ENCODE measurements around the gene KLHL22.

The KLHL22 gene

GRCh38 chr22:20517422-20517821 lies 21.8 kb upstream of the KLHL22 start:
- in situ Hi-C loops (cut with HindIII; ENCODE audit: low sequenced_read_pairs): loop anchor here (5.0 kb wide), 1 partner anchor 35 kb away; no protein-coding TSS in a partner anchor

GRCh38 chr22:20516399-20516798 lies 20.8 kb upstream of the KLHL22 start:
- TF ChIP-seq CTCF (IDR thresholded peaks at IDR 0.05; ENCODE audit: low read depth, low read length, missing control alignments): no peak
- in situ Hi-C loops (cut with HindIII; ENCODE audit: low sequenced_read_pairs): loop anchor here (5.0 kb wide), 1 partner anchor 36 kb away; no protein-coding TSS in a partner anchor
- no peak for DNase-seq (ENCODE audit: low read depth)
- H3K4me3 ChIP-seq (ENCODE audit: low read depth, low read length): no peak overlapping the region

More at GRCh38 chr22:20517422-20517821, 21.8 kb upstream of the KLHL22 start:
- no peak overlapping the region for H3K4me3 ChIP-seq (ENCODE audit: low read depth, low read length)
- no peak for TF ChIP-seq CTCF (IDR thresholded peaks at IDR 0.05; ENCODE audit: low read depth, low read length, missing control alignments)
- no peak for DNase-seq (ENCODE audit: low read depth)

GRCh38 chr22:20514658-20515406 lies 19.2 kb upstream of the KLHL22 start:
- TF ChIP-seq CTCF (IDR thresholded peaks at IDR 0.05; ENCODE audit: low read depth, low read length, missing control alignments): no peak
- in situ Hi-C loops (cut with HindIII; ENCODE audit: low sequenced_read_pairs): loop anchor here (5.0 kb wide), 1 partner anchor 37 kb away; no protein-coding TSS in a partner anchor
- no peak for DNase-seq (ENCODE audit: low read depth)
- H3K4me3 ChIP-seq (ENCODE audit: low read depth, low read length): no peak overlapping the region

GRCh38 chr22:20511578-20512229 lies 16.1 kb upstream of the KLHL22 start:
- H3K4me3 ChIP-seq (ENCODE audit: low read depth, low read length): no peak overlapping the region
- in situ Hi-C loops (cut with HindIII; ENCODE audit: low sequenced_read_pairs): no loop called here
- no peak for TF ChIP-seq CTCF (IDR thresholded peaks at IDR 0.05; ENCODE audit: low read depth, low read length, missing control alignments)
- no peak for DNase-seq (ENCODE audit: low read depth)

GRCh38 chr22:20510811-20511577 lies 15.4 kb upstream of the KLHL22 start:
- in situ Hi-C loops (cut with HindIII; ENCODE audit: low sequenced_read_pairs): no loop called here
- no peak for TF ChIP-seq CTCF (IDR thresholded peaks at IDR 0.05; ENCODE audit: low read depth, low read length, missing control alignments)
- no peak for DNase-seq (ENCODE audit: low read depth)
- no peak overlapping the region for H3K4me3 ChIP-seq (ENCODE audit: low read depth, low read length)

- in situ Hi-C loops (cut with HindIII; ENCODE audit: low sequenced_read_pairs): no loop called here
- peak overlapping the region; percentile 56 for H3K4me3 ChIP-seq (ENCODE audit: low read depth, low read length)
- DNase-seq (ENCODE audit: low read depth): peak; percentile 83
- no peak for TF ChIP-seq CTCF (IDR thresholded peaks at IDR 0.05; ENCODE audit: low read depth, low read length, missing control alignments)
Observed at GRCh38 chr22:20509344-20510047, 13.9 kb upstream of the KLHL22 start.
